DND-41 (cell line): ENCODE results near the gene GAA.

ENCODE experiments used
- ATAC-seq: fragments of 200-7000 bp; cut with Tn5 transposase; 3 replicates; pipeline ENCODE4 v1.9.1; 2021; ENCODE audit warnings: low read depth; ENCODE audit not compliant: insufficient read depth
- DNase-seq: peaks from one replicate; pipeline ENCODE4 v3.0.0-alpha.2; 2020
- H2AFZ ChIP-seq: 2 replicates; pipeline ENCODE4 v1.6.0; 2012; ENCODE audit warnings: low read depth, low read length
- H3K27ac ChIP-seq: 2 replicates; pipeline ENCODE4 v1.5.1; 2012; ENCODE audit warnings: low read length, inconsistent platforms
- H3K27me3 ChIP-seq: fragments of 200-600 bp; sonication (generic); 2 replicates; pipeline ENCODE4 v1.6.0; 2012; ENCODE audit warnings: low read length, mild to moderate bottlenecking, inconsistent platforms; ENCODE audit not compliant: insufficient read depth, poor library complexity
- H3K36me3 ChIP-seq: 2 replicates; pipeline ENCODE4 v1.5.1; 2012; ENCODE audit warnings: low read length, inconsistent platforms; ENCODE audit not compliant: insufficient read depth
- H3K4me1 ChIP-seq: 2 replicates; pipeline ENCODE4 v1.5.1; 2012; ENCODE audit warnings: mild to moderate bottlenecking, low read length; ENCODE audit not compliant: insufficient read depth
- H3K4me2 ChIP-seq: 2 replicates; pipeline ENCODE4 v1.6.0; 2012; ENCODE audit warnings: mild to moderate bottlenecking, moderate library complexity, low read length, inconsistent platforms; ENCODE audit not compliant: insufficient read depth
- H3K4me3 ChIP-seq, 2 experiments: fragments of 200-600 bp in 1 of 2; shearing (Covaris generic) in 1 of 2; 2 replicates each; pipeline ENCODE4 v1.5.1; 2012 to 2016; ENCODE audit warnings: inconsistent platforms in 2 of 2, low read length in 2 of 2, mild to moderate bottlenecking in 2 of 2, low read depth in 1 of 2, moderate library complexity in 1 of 2
- H3K79me2 ChIP-seq: 2 replicates; pipeline ENCODE4 v1.6.0; 2012; ENCODE audit warnings: low read length, inconsistent platforms; ENCODE audit not compliant: insufficient read depth
- H3K9ac ChIP-seq: 2 replicates; pipeline ENCODE4 v1.6.0; 2012; ENCODE audit warnings: low read depth, mild to moderate bottlenecking, inconsistent platforms, low read length, moderate library complexity
- H3K9me3 ChIP-seq: 2 replicates; pipeline ENCODE4 v1.5.1; 2012; ENCODE audit warnings: low read length, moderate library complexity, mild to moderate bottlenecking, inconsistent platforms; ENCODE audit not compliant: insufficient read depth, severe bottlenecking
- H4K20me1 ChIP-seq: 2 replicates; pipeline ENCODE4 v1.6.0; 2012; ENCODE audit warnings: low read length; ENCODE audit not compliant: insufficient read depth
- EZH2 ChIP-seq: IDR thresholded peaks from 3 replicates; pipeline ENCODE4 v1.6.1; 2012; ENCODE audit warnings: borderline replicate concordance, low read depth, mild to moderate bottlenecking, moderate library complexity, low read length, inconsistent platforms; ENCODE audit not compliant: severe bottlenecking
- TF ChIP-seq, protein P1 (sequence below): IDR thresholded peaks from 2 replicates; pipeline ENCODE4 v1.5.1; 2012; ENCODE audit warnings: borderline replicate concordance, low read length, moderate library complexity, mild to moderate bottlenecking; ENCODE audit not compliant: poor library complexity, severe bottlenecking; ENCODE audit errors: extremely low read depth

GAA gene

DNA sequence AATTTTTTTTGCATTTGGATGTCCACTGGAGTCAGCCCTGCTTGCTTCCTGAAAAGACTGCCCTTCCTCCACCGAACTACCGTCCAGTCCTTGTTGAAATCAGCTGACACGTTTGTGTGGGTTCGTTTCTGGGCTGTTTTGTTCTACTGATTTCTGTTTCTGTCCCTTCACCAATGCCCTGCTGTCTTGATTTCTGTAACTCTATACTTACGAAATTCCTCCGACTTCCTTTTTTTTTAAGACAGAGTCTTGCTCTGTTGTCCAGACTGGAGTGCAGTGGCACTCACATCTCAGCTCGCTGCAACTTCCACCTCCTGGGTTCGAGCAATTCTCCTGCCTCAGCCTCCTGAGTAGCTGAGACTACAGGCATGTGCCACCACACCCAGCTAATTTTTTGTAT is 8.4 kb upstream of the GAA start:
- Histone ChIP-seq H3K9ac (no peak overlapping the region), H3K27me3 (no peaks in the 10 kb centered on the region), H3K36me3 (no peaks in the 10 kb centered on the region), H3K4me1 (no peaks in the 10 kb centered on the region), H4K20me1 (no peaks in the 10 kb centered on the region), H2AFZ (no peak overlapping the region), H3K79me2 (no peaks in the 10 kb centered on the region), H3K9me3 (no peaks in the 10 kb centered on the region), H3K4me2 (no peak overlapping the region), H3K27ac (no peak overlapping the region), H3K4me3 (no peak overlapping the region)
- ATAC-seq = no peak
- no peak for TF ChIP-seq EZH2
- TF ChIP-seq, protein P1, sequence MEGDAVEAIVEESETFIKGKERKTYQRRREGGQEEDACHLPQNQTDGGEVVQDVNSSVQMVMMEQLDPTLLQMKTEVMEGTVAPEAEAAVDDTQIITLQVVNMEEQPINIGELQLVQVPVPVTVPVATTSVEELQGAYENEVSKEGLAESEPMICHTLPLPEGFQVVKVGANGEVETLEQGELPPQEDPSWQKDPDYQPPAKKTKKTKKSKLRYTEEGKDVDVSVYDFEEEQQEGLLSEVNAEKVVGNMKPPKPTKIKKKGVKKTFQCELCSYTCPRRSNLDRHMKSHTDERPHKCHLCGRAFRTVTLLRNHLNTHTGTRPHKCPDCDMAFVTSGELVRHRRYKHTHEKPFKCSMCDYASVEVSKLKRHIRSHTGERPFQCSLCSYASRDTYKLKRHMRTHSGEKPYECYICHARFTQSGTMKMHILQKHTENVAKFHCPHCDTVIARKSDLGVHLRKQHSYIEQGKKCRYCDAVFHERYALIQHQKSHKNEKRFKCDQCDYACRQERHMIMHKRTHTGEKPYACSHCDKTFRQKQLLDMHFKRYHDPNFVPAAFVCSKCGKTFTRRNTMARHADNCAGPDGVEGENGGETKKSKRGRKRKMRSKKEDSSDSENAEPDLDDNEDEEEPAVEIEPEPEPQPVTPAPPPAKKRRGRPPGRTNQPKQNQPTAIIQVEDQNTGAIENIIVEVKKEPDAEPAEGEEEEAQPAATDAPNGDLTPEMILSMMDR = no peak
- DNase-seq = no peak

DNA sequence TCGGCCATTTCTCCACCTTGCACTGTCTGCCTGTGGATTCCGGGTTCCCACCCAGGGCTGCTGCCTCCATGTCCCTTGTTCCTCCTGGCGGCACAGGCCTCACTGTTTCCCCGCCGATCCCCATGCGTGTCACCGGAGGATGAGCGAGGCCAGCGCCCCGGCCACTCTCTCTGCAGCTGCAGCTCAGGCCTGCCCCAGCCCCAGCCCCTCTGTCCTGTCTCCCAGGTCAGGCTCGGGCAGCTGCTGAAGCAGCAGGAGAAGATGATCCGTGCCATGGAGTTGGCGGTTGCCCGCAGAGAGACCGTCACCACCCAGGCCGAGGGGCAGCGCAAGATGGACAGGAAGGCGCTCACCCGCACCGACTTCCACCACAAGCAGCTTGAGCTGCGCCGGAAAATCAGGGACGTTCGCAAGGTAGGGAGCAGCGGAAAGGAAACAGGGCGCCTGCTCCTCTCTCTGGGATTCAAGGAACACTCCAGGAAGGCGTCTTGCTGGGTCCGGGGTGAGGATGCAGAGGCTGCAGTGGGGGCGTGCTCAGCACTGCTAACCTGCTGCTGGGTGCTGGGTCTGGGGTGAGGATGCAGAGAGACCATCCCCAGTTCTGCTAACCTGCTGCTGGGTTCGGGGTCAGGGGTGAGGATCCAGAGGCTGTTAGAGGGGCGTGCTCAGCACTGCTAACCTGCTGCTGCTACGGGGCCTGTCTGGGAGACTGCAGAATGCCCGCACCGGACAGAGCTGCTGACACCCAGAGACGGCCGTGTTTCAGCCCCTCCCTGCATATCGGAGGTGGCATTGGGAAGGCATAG is 6.1 kb upstream of the GAA start:
- Histone ChIP-seq H4K20me1 (no peaks in the 10 kb centered on the region), H3K9ac (no peak overlapping the region), H3K36me3 (no peaks in the 10 kb centered on the region), H3K4me3 (no peak overlapping the region), H3K9me3 (no peaks in the 10 kb centered on the region), H2AFZ (no peak overlapping the region), H3K4me2 (no peak overlapping the region), H3K27ac (no peak overlapping the region), H3K79me2 (no peaks in the 10 kb centered on the region), H3K4me1 (peaks cover 9% of the 10 kb centered on the region), H3K27me3 (no peaks in the 10 kb centered on the region)
- ATAC-seq (no peak), DNase-seq (no peak)
- no peak for TF ChIP-seq EZH2
- TF ChIP-seq, protein P1 = no peak

DNA sequence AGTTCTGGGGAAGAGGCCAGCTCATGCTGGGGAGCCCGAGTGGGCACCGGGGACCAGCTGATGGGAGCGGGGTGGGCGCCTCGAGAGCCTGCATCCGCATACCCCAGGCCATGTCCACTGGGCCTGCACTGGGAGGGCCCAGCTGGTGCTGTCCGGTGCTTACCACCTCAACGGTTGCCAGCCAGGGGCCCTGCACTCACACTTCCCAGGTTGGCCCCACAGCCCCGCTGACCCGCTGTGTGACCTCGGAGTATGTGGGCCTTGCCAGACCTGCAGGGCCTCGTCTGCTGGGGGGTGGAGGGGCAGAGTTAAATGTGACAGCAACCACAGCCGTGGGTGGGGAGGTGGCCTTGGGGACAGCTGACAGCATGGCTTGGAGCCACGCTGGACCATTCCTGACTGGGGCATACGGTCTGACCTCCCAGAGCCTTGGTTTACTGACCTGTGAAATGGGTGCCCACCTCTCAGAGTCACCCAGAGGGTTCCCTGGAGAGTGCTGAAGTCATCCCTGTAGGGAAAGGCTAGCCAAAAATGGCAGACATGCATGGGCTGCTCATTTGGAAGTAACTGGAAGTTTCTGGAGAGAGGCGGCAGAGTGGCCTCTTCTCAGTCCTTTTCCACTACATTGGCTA is 5.4 kb upstream of the GAA start:
- Histone ChIP-seq H3K4me3 (no peak overlapping the region), H4K20me1 (no peaks in the 10 kb centered on the region), H3K36me3 (no peaks in the 10 kb centered on the region), H3K27ac (no peak overlapping the region), H3K9ac (no peak overlapping the region), H2AFZ (no peak overlapping the region), H3K4me1 (peaks cover 16% of the 10 kb centered on the region), H3K9me3 (no peaks in the 10 kb centered on the region), H3K27me3 (no peaks in the 10 kb centered on the region), H3K79me2 (no peaks in the 10 kb centered on the region), H3K4me2 (no peak overlapping the region)
- TF ChIP-seq EZH2 = no peak
- TF ChIP-seq, protein P1 = no peak
- ATAC-seq (no peak), DNase-seq (no peak)
